Measurements from ENCODE around the gene DENND4C.

Gene DENND4C

DNA sequence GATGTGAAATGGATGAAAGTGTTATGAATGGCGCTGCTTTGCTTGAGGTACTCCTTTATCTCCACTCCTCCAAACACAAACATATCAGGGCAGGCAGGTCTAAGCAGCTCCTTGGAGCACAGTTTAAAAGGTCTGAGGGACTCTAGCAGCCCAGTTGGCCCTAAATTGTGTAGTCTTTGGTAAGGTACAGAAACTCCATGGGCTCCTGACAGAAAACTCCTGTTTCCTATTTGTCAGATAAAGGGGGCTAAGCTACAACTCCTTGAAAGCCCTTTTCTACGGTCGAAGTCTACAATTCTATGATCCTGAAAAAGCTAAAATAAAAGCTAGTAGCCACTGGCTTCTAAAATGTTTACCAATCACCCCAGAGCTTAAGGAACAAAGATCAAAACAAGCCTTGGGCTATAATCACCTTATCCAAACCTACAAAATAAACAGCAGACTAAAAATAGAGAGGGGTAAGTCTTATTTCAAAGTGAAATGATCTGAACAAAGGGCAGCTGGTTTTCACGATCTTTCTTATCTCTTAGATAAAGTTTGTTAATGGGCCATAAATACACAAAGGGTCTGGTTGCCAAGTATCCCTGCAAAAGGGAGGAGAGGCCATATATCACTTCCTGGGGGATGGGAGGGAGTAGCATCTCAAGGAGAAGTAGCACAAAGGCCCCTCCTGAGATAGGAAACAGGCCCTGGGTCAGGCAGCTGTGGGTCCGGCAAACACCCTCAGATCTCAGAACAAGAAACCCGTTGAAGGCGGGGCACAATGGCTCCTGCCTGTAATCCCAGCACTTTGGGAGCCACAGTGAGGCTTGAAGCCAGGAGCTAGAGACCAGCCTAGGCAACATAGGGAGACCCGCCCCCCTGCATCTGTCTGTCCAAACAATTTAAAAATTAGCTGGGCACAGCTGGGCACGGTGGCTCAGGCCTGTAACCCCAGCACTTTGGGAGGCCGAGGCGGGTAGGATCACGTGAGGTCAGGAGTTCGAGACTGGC, 28.3 kb upstream of the DENND4C start:
- TF ChIP-seq, protein P1, sequence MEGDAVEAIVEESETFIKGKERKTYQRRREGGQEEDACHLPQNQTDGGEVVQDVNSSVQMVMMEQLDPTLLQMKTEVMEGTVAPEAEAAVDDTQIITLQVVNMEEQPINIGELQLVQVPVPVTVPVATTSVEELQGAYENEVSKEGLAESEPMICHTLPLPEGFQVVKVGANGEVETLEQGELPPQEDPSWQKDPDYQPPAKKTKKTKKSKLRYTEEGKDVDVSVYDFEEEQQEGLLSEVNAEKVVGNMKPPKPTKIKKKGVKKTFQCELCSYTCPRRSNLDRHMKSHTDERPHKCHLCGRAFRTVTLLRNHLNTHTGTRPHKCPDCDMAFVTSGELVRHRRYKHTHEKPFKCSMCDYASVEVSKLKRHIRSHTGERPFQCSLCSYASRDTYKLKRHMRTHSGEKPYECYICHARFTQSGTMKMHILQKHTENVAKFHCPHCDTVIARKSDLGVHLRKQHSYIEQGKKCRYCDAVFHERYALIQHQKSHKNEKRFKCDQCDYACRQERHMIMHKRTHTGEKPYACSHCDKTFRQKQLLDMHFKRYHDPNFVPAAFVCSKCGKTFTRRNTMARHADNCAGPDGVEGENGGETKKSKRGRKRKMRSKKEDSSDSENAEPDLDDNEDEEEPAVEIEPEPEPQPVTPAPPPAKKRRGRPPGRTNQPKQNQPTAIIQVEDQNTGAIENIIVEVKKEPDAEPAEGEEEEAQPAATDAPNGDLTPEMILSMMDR (IDR thresholded peaks at IDR 0.05; ENCODE audit: extremely low read depth, missing control alignments) = no peak
- no peak for DNase-seq (ENCODE audit: low spot score)

- DNase-seq (ENCODE audit: low spot score) = no peak
- TF ChIP-seq, protein P1 (IDR thresholded peaks at IDR 0.05; ENCODE audit: extremely low read depth, missing control alignments) = no peak
Observed at GRCh38 chr9:19203058-19203457, 27.4 kb upstream of the DENND4C start.

DNA sequence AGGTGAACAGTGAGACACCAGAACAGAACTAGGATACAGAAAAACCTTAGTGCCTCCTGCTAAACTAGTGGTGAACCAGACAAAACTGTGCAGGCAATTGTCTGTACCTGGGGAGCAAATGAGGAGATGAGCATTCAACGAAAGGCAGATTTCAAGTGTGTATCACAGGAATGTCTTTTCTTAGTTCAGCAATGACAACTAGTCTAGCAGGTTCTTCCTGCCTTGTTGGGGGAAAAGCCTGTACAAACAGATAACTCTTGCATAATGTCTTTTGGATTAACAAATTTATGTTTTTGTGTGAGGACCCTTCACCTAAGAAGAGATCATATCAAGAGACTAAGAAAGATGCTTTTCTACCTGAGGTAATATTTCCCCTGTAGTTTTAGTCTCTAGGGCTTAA, 21.8 kb upstream of the DENND4C start:
- TF ChIP-seq, protein P1 (IDR thresholded peaks at IDR 0.05; ENCODE audit: extremely low read depth, missing control alignments) = no peak
- DNase-seq (ENCODE audit: low spot score) = no peak

GRCh38 chr9:19209188-19209587, 21.3 kb upstream of the DENND4C start:
- no peak for DNase-seq (ENCODE audit: low spot score)

GRCh38 chr9:19213823-19214222, 16.7 kb upstream of the DENND4C start:
- no peak for DNase-seq (ENCODE audit: low spot score)
- TF ChIP-seq, protein P1 (IDR thresholded peaks at IDR 0.05; ENCODE audit: extremely low read depth, missing control alignments) = no peak

More at GRCh38 chr9:19209188-19209587, 21.3 kb upstream of the DENND4C start:
- TF ChIP-seq, protein P1 (IDR thresholded peaks at IDR 0.05; ENCODE audit: extremely low read depth, missing control alignments) = no peak

DNA sequence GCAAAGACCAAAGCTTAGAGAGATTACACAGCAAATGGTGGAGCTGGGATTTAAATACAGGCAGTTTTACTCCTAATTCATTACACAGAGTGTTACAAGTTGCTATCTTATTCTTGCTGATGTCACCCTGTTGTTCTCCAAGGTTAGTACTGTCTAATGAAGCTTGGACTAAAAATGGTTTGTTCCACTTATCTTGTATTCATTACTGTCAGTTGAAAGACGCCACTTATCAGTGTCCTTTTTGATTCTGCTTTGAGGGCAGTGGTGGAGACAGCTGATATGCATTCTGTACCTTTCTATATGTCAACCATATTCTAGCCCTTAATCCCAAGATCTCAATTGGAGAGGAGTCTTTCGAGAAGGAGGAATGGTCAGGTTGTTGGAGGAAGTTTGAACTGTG, 14.0 kb upstream of the DENND4C start:
- TF ChIP-seq, protein P1 (IDR thresholded peaks at IDR 0.05; ENCODE audit: extremely low read depth, missing control alignments) = no peak
- DNase-seq (ENCODE audit: low spot score) = no peak

DNA sequence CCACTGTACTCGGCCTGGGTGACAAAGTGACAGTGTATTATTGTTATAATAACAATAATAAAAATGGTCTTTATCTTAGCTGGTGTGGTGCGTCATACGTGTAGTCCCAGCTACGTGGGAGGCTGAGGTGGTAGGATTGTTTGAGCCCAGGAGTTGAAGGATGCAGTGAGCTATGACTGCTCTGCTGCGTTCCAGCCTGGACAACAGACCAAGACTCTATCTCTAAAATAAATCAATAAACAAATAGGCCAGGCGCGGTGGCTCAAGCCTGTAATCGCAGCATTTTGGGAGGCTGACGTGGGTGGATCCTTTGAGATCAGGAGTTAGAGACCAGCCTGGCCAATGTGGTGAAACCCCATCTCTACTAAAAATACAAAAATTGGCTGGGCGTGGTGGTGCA, 9.2 kb upstream of the DENND4C start:
- TF ChIP-seq, protein P1 (IDR thresholded peaks at IDR 0.05; ENCODE audit: extremely low read depth, missing control alignments) = no peak
- DNase-seq (ENCODE audit: low spot score) = no peak
